ENCODE measurements around the gene CLK4. TPM values are rescaled to one million over a fixed set of nuclear protein-coding genes. Genes with fewer than 3 reads are reported as not detected.

The CLK4 gene
- total RNA-seq, 1 donor from 2014 or later = 17.6 TPM

- ATAC-seq (no peak), DNase-seq (ENCODE audit: low spot score) (no peak)
Observed at GRCh38 chr5:178560911-178561310, 65.9 kb downstream of the CLK4 start.

GRCh38 chr5:178557416-178557815, 69.4 kb downstream of the CLK4 start:
- DNase-seq (ENCODE audit: low spot score) (no peak), ATAC-seq (no peak)

GRCh38 chr5:178555771-178556211, 71.1 kb downstream of the CLK4 start:
- ATAC-seq (no peak), DNase-seq (ENCODE audit: low spot score) (no peak)

- no peak for ATAC-seq
- no peak for DNase-seq (ENCODE audit: low spot score)
Observed at GRCh38 chr5:178555005-178555404, 71.8 kb downstream of the CLK4 start.

- ATAC-seq (no peak), DNase-seq (ENCODE audit: low spot score) (no peak)
Observed at GRCh38 chr5:178554311-178554710, 72.5 kb downstream of the CLK4 start.

GRCh38 chr5:178553517-178553916, 73.3 kb downstream of the CLK4 start:
- no peak for ATAC-seq
- DNase-seq (ENCODE audit: low spot score) = no peak

Other genes starting within 250 kb of the CLK4 start
- 1.2 TPM for gene COL23A1, start 36.7 kb downstream of the CLK4 start, total RNA-seq
- 2.6 TPM for gene ZNF354A, start 103.6 kb upstream of the CLK4 start, total RNA-seq
- gene ZNF354B, start 232.9 kb upstream of the CLK4 start, total RNA-seq = 4.6 TPM

Measured in left lobe of liver (tissue), 2 donors.